Type B pancreatic cell (in vitro differentiated cells): Measurements from ENCODE around the gene CHST8. TPM values are rescaled to one million over a fixed set of nuclear protein-coding genes. Genes with fewer than 3 reads are reported as not detected.

Source experiments
- DNase-seq: peaks from one replicate; pipeline ENCODE4 v3.0.0; 2021; ENCODE audit warnings: mixed read lengths; ENCODE audit not compliant: unreplicated experiment; ENCODE audit errors: extremely low spot score
- H3K27ac Mint-ChIP-seq: 2 replicates; pipeline ENCODE4 v1.8.0; 2021; ENCODE audit warnings: mild to moderate bottlenecking, mixed read lengths
- H3K27me3 Mint-ChIP-seq: 2 replicates; pipeline ENCODE4 v1.8.0; 2021; ENCODE audit warnings: mixed read lengths
- H3K36me3 Mint-ChIP-seq: 2 replicates; pipeline ENCODE4 v1.8.0; 2021; ENCODE audit warnings: mixed read lengths
- H3K4me1 Mint-ChIP-seq: one replicate; pipeline ENCODE4 v1.8.0; 2021; ENCODE audit warnings: mixed read lengths; ENCODE audit not compliant: unreplicated experiment
- H3K4me3 Mint-ChIP-seq: 2 replicates; pipeline ENCODE4 v1.8.0; 2021; ENCODE audit warnings: mild to moderate bottlenecking, mixed read lengths
- H3K9me3 Mint-ChIP-seq: 2 replicates; pipeline ENCODE4 v1.8.0; 2021; ENCODE audit warnings: mixed read lengths
- total RNA-seq: library from RNA; stranded (reverse); gene quantifications from 2 replicates; pipeline ENCODE4 v1.2.1, GENCODE V29; 2021; ENCODE audit warnings: low replicate concordance
- TF ChIP-seq, protein P1 (sequence below): fragments of 200-600 bp; sonication (generic); conservative IDR thresholded peaks from 2 replicates; pipeline ENCODE4 v1.5.0; 2021; ENCODE audit warnings: antibody characterized with exemption, mild to moderate bottlenecking

CHST8 gene
- total RNA-seq, 1 donor from 2014 or later: 5.7 TPM

DNA sequence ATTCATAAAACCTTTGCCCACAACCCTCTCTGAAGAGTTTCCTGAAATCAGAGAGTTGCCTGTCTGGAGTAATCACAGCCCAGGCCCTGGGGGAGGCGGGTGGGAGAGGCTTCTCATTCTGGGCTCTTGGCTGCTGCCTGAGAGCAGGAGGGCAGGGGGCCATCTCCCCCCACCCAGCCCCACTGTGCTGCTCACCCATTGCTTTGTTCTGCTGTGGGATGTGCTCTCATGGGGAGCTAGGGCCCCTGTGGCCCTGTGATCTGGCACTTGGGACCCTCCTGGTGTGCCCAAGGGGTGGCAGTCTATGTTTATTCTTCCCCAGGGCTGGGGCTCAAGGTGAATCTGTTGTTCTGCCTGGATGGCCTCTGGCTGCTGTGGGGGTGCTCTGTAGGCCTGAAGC is 181.0 kb downstream of the CHST8 start:
- TF ChIP-seq, protein P1, sequence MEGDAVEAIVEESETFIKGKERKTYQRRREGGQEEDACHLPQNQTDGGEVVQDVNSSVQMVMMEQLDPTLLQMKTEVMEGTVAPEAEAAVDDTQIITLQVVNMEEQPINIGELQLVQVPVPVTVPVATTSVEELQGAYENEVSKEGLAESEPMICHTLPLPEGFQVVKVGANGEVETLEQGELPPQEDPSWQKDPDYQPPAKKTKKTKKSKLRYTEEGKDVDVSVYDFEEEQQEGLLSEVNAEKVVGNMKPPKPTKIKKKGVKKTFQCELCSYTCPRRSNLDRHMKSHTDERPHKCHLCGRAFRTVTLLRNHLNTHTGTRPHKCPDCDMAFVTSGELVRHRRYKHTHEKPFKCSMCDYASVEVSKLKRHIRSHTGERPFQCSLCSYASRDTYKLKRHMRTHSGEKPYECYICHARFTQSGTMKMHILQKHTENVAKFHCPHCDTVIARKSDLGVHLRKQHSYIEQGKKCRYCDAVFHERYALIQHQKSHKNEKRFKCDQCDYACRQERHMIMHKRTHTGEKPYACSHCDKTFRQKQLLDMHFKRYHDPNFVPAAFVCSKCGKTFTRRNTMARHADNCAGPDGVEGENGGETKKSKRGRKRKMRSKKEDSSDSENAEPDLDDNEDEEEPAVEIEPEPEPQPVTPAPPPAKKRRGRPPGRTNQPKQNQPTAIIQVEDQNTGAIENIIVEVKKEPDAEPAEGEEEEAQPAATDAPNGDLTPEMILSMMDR: no peak
- H3K27me3 Mint-ChIP-seq: peaks cover 4% of the 10 kb centered on the region
- H3K9me3 Mint-ChIP-seq: no peaks in the 10 kb centered on the region
- H3K27ac Mint-ChIP-seq: no peak overlapping the region
- peaks cover 6% of the 10 kb centered on the region for H3K36me3 Mint-ChIP-seq
- H3K4me3 Mint-ChIP-seq: no peak overlapping the region
- no peak for DNase-seq
- peaks cover 15% of the 10 kb centered on the region for H3K4me1 Mint-ChIP-seq

DNA sequence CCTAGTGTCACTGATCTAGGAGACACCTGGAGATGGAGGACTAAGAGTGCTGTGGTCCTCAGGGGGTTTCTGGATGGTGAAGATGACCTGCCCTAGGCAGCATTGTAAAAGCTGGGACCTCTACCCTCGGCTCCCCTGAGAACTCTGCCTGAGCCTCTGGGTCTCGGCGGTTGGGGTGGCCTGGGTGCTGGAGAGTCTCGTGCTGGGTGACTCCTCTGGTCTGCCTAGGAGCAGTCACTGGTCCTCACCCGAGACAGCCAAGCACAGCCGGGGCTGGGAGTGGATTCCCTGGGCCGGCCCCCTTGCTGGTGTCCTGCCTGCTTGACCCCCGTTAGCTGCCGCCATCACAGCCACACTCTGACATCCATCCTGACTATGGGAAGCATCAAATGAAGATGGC is 181.6 kb downstream of the CHST8 start:
- Mint-ChIP-seq H3K36me3 (peaks cover 10% of the 10 kb centered on the region), H3K9me3 (no peaks in the 10 kb centered on the region)

DNA sequence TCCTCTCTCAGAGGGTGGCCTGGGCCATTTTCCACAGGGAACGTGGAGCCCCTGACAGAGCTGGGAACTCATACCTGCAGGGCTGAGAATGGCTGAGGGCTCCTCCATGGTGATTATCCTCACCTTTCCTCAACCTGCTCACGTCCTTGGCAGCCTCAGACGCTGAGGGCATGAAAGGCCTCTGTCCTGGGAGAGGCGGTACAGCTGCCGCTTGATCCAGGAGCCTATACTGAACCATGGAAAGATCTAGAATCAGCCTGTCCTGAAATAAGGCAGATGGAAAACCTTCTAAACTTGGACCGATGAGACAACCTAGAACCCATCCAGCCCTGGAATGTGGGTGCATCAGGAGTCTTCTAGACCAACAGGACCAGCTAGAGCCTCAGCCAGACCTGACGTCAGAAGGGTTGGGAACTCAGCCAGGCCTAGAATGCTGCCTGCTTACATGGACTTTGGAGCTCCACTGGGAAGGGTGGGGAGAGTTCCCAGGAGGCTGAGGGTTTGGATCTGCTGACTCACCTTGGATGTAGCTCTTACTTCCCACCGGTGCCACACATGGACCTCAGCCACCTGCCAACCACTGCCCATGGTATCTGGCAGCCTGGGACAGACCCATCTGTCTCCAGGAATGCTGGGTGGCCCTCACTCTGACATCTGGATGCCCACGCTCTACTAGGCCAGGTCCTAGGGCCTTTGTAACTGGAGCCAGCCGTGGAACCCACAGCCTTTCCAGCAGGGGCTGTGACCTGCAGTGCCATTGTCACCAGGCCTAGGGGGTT is 182.5 kb downstream of the CHST8 start:
- no peaks in the 10 kb centered on the region for H3K9me3 Mint-ChIP-seq
- peaks cover 12% of the 10 kb centered on the region for H3K36me3 Mint-ChIP-seq
- H3K27me3 Mint-ChIP-seq: no peaks in the 10 kb centered on the region
- no peak overlapping the region for H3K27ac Mint-ChIP-seq
- DNase-seq: no peak
- TF ChIP-seq, protein P1: no peak
- H3K4me3 Mint-ChIP-seq: no peak overlapping the region
- peaks cover 9% of the 10 kb centered on the region for H3K4me1 Mint-ChIP-seq

More for the DNA sequence above, 181.6 kb downstream of the CHST8 start:
- H3K4me1 Mint-ChIP-seq: peaks cover 15% of the 10 kb centered on the region
- no peak overlapping the region for H3K27ac Mint-ChIP-seq
- DNase-seq: no peak
- peaks cover 4% of the 10 kb centered on the region for H3K27me3 Mint-ChIP-seq
- TF ChIP-seq, protein P1: no peak
- H3K4me3 Mint-ChIP-seq: no peak overlapping the region

DNA sequence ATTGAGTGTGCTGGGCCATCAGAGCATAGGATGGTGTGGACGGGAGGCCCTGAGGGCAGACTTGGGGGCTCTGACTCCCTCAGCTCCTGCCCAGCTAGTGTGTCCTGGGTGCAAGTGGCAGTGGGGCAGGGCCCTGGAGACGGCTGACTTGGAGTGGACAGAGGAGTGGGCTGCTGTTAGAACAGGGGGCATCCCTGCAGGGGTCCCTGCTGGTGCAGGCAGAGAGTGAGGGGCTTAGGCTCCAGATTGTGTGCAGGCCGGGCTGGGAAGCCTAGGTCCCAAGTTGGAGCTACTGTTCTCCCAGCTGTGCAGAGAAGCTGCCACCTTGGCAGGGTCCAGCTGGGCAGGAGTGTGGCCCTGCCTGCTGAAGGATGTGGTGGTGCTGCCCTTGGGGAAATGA is 183.6 kb downstream of the CHST8 start:
- Mint-ChIP-seq H3K9me3 (no peaks in the 10 kb centered on the region), H3K27ac (no peak overlapping the region), H3K36me3 (peaks cover 12% of the 10 kb centered on the region), H3K4me3 (no peak overlapping the region), H3K4me1 (no peaks in the 10 kb centered on the region), H3K27me3 (no peaks in the 10 kb centered on the region)
- DNase-seq: no peak
- TF ChIP-seq, protein P1: no peak

DNA sequence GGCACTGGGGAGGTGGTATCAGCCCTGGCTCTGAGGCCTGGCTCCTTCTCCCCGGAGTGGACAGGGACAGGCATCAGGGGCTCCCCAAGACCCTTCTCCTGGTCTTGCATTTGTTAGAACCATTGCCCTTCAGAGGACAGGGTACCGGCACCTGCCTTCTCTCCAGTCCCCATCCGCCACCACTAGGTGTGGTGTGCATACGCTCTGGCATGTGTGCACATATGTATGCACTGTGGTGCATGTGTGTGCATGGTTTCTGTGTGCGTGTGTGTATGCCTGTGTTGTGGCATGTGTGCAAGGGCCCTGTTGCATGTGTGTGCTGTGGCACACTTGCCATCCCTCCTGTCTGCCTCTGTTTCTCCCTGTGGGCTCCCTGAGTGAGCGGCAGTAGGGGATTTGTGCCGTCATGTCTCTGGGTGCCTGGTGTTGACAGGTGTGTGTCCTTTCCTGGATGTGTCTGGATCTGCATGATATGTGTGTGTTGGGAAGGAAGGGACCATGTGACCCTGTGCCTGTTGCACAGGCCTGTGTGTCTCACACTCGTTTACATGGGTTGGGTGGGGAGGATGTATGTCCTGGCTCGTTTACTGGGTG is 184.2 kb downstream of the CHST8 start:
- H3K27ac Mint-ChIP-seq: no peak overlapping the region
- TF ChIP-seq, protein P1: no peak
- H3K36me3 Mint-ChIP-seq: peaks cover 12% of the 10 kb centered on the region

More for the DNA sequence above, 184.2 kb downstream of the CHST8 start:
- H3K4me1 Mint-ChIP-seq: no peaks in the 10 kb centered on the region
- no peak for DNase-seq
- H3K27me3 Mint-ChIP-seq: no peaks in the 10 kb centered on the region
- no peak overlapping the region for H3K4me3 Mint-ChIP-seq
- no peaks in the 10 kb centered on the region for H3K9me3 Mint-ChIP-seq
